ENCODE results near the gene ANAPC15. TPM values are rescaled to one million over a fixed set of nuclear protein-coding genes. Genes with fewer than 3 reads are reported as not detected.
A peak's percentile ranks its signal among the peaks of the same experiment; 100 is the strongest.
"Not testable (repeated sequence)": the region's sequence is repeated elsewhere in the genome, so short reads cannot be mapped to it uniquely, and the experiment has no call there.

ANAPC15 gene
- total RNA-seq (10 to 100 TPM; 47.0 to 54.6 TPM), total RNA-seq (18.2 to 28.0 reads per million in 2 donors)

GRCh38 chr11:72112143-72112977, at the start of gene ANAPC15:
TSS of gene ANAPC15 (minus strand) at chr11:72112695. CDS start at chr11:72111276, 1,419 bp downstream.
- peak within 1 kb of the TSS; percentile 96 for H3K4me3 Mint-ChIP-seq
- peak within 1 kb of the TSS; percentile 99 for H3K27ac Mint-ChIP-seq
- peaks cover 7% of the 10 kb centered on the region for H3K36me3 Mint-ChIP-seq (ENCODE audit: low read depth)
- H3K27me3 Mint-ChIP-seq, result no peaks in the 10 kb centered on the region
- DNase-seq (peak; percentile 82 to 93 (median 91)), ATAC-seq (peak; percentile 89)
- peaks cover 20% of the 10 kb centered on the region for H3K4me1 Mint-ChIP-seq
- no peaks in the 10 kb centered on the region for H3K9me3 ChIP-seq (ENCODE audit: control insufficient read depth, low read length, poor library complexity, severe bottlenecking)

- Mint-ChIP-seq H3K36me3 (ENCODE audit: low read depth) (peaks cover 4% of the 10 kb centered on the region), H3K27ac (no peak overlapping the region), H3K27me3 (peaks cover 49% of the 10 kb centered on the region), H3K4me3 (no peak overlapping the region), H3K4me1 (peaks cover 3% of the 10 kb centered on the region)
- no peaks in the 10 kb centered on the region for H3K9me3 ChIP-seq (ENCODE audit: control insufficient read depth, low read length, poor library complexity, severe bottlenecking)
- DNase-seq (no peak), ATAC-seq (no peak)
Observed at GRCh38 chr11:72160319-72160718, 47.8 kb upstream of the ANAPC15 start.

- H3K4me1 Mint-ChIP-seq, result peaks cover 2% of the 10 kb centered on the region
- no peak overlapping the region for H3K4me3 Mint-ChIP-seq
- H3K27ac Mint-ChIP-seq, result no peak overlapping the region
- no peak for DNase-seq
- no peaks in the 10 kb centered on the region for H3K9me3 ChIP-seq (ENCODE audit: control insufficient read depth, low read length, poor library complexity, severe bottlenecking)
- H3K27me3 Mint-ChIP-seq, result peaks cover 53% of the 10 kb centered on the region
- peaks cover 4% of the 10 kb centered on the region for H3K36me3 Mint-ChIP-seq (ENCODE audit: low read depth)
- ATAC-seq, result no peak
Observed at GRCh38 chr11:72157131-72157530, 44.6 kb upstream of the ANAPC15 start.

- Mint-ChIP-seq H3K4me1 (no peaks in the 10 kb centered on the region), H3K4me3 (no peak overlapping the region), H3K27ac (no peak overlapping the region), H3K27me3 (peaks cover 45% of the 10 kb centered on the region), H3K36me3 (ENCODE audit: low read depth) (peaks cover 2% of the 10 kb centered on the region)
- DNase-seq (no peak), ATAC-seq (no peak)
- no peaks in the 10 kb centered on the region for H3K9me3 ChIP-seq (ENCODE audit: control insufficient read depth, low read length, poor library complexity, severe bottlenecking)
Observed at GRCh38 chr11:72155751-72156150, 43.3 kb upstream of the ANAPC15 start.

GRCh38 chr11:72154816-72155215, 42.3 kb upstream of the ANAPC15 start:
- Mint-ChIP-seq H3K4me3 (no peak overlapping the region), H3K27me3 (peaks cover 42% of the 10 kb centered on the region), H3K4me1 (no peaks in the 10 kb centered on the region), H3K27ac (no peak overlapping the region), H3K36me3 (ENCODE audit: low read depth) (peaks cover 2% of the 10 kb centered on the region)
- no peaks in the 10 kb centered on the region for H3K9me3 ChIP-seq (ENCODE audit: control insufficient read depth, low read length, poor library complexity, severe bottlenecking)
- DNase-seq (no peak), ATAC-seq (no peak)

- DNase-seq; H3K9me3 ChIP-seq (ENCODE audit: control insufficient read depth, low read length, poor library complexity, severe bottlenecking); ATAC-seq; H3K4me1 Mint-ChIP-seq; H3K36me3 Mint-ChIP-seq (ENCODE audit: low read depth); H3K27ac Mint-ChIP-seq; H3K4me3 Mint-ChIP-seq: not testable (repeated sequence)
- peaks cover 33% of the 10 kb centered on the region for H3K27me3 Mint-ChIP-seq
Observed at GRCh38 chr11:72153874-72154273, 41.4 kb upstream of the ANAPC15 start.

GRCh38 chr11:72150882-72151281, 38.4 kb upstream of the ANAPC15 start:
- no peak for DNase-seq
- H3K27ac Mint-ChIP-seq, result no peak overlapping the region
- H3K9me3 ChIP-seq (ENCODE audit: control insufficient read depth, low read length, poor library complexity, severe bottlenecking), result no peaks in the 10 kb centered on the region
- H3K36me3 Mint-ChIP-seq (ENCODE audit: low read depth), result no peaks in the 10 kb centered on the region
- H3K27me3 Mint-ChIP-seq, result peaks cover 26% of the 10 kb centered on the region
- no peak for ATAC-seq
- H3K4me3 Mint-ChIP-seq, result no peak overlapping the region
- H3K4me1 Mint-ChIP-seq, result no peaks in the 10 kb centered on the region

GRCh38 chr11:72146625-72147024, 34.1 kb upstream of the ANAPC15 start:
- Mint-ChIP-seq H3K27me3 (peaks cover 10% of the 10 kb centered on the region), H3K36me3 (ENCODE audit: low read depth) (no peaks in the 10 kb centered on the region), H3K4me3 (no peak overlapping the region), H3K4me1 (peaks cover 4% of the 10 kb centered on the region), H3K27ac (no peak overlapping the region)
- no peak for DNase-seq
- no peak for ATAC-seq
- peaks cover 3% of the 10 kb centered on the region for H3K9me3 ChIP-seq (ENCODE audit: control insufficient read depth, low read length, poor library complexity, severe bottlenecking)

- no peak for ATAC-seq
- Mint-ChIP-seq H3K27ac (no peak overlapping the region), H3K4me1 (peaks cover 7% of the 10 kb centered on the region), H3K36me3 (ENCODE audit: low read depth) (no peaks in the 10 kb centered on the region), H3K27me3 (peaks cover 18% of the 10 kb centered on the region), H3K4me3 (no peak overlapping the region)
- H3K9me3 ChIP-seq (ENCODE audit: control insufficient read depth, low read length, poor library complexity, severe bottlenecking), result peaks cover 3% of the 10 kb centered on the region
- DNase-seq, result no peak
Observed at GRCh38 chr11:72144807-72145565, 32.5 kb upstream of the ANAPC15 start.

GRCh38 chr11:72142543-72142942, 30.0 kb upstream of the ANAPC15 start:
- not testable (repeated sequence) for H3K4me1 Mint-ChIP-seq; H3K36me3 Mint-ChIP-seq (ENCODE audit: low read depth); ATAC-seq; DNase-seq; H3K4me3 Mint-ChIP-seq; H3K9me3 ChIP-seq (ENCODE audit: control insufficient read depth, low read length, poor library complexity, severe bottlenecking); H3K27ac Mint-ChIP-seq
- peaks cover 22% of the 10 kb centered on the region for H3K27me3 Mint-ChIP-seq

GRCh38 chr11:72142086-72142485, 29.6 kb upstream of the ANAPC15 start:
- H3K36me3 Mint-ChIP-seq (ENCODE audit: low read depth); H3K27ac Mint-ChIP-seq; H3K9me3 ChIP-seq (ENCODE audit: control insufficient read depth, low read length, poor library complexity, severe bottlenecking); ATAC-seq; DNase-seq; H3K4me3 Mint-ChIP-seq; H3K4me1 Mint-ChIP-seq: not testable (repeated sequence)
- peaks cover 22% of the 10 kb centered on the region for H3K27me3 Mint-ChIP-seq

GRCh38 chr11:72141066-72141465, 28.6 kb upstream of the ANAPC15 start:
- Mint-ChIP-seq H3K27me3 (peaks cover 22% of the 10 kb centered on the region), H3K27ac (peak overlapping the region; percentile 3), H3K4me3 (no peak overlapping the region), H3K4me1 (peaks cover 9% of the 10 kb centered on the region), H3K36me3 (ENCODE audit: low read depth) (no peaks in the 10 kb centered on the region)
- H3K9me3 ChIP-seq (ENCODE audit: control insufficient read depth, low read length, poor library complexity, severe bottlenecking), result peaks cover 3% of the 10 kb centered on the region
- ATAC-seq, result peak; percentile 37
- no peak for DNase-seq

- H3K27ac Mint-ChIP-seq, result no peak overlapping the region
- H3K4me3 Mint-ChIP-seq, result no peak overlapping the region
- H3K27me3 Mint-ChIP-seq, result peaks cover 22% of the 10 kb centered on the region
- peaks cover 3% of the 10 kb centered on the region for H3K9me3 ChIP-seq (ENCODE audit: control insufficient read depth, low read length, poor library complexity, severe bottlenecking)
- H3K4me1 Mint-ChIP-seq, result peaks cover 9% of the 10 kb centered on the region
- DNase-seq (no peak), ATAC-seq (no peak)
- no peaks in the 10 kb centered on the region for H3K36me3 Mint-ChIP-seq (ENCODE audit: low read depth)
Observed at GRCh38 chr11:72140661-72141060, 28.2 kb upstream of the ANAPC15 start.

All from T-helper 17 cell (primary cell).